ENCODE measurements around the gene SEBOX.

GRCh38 chr17:28369684-28370034, 4.7 kb upstream of the SEBOX start:
- TF ChIP-seq CTCF (IDR thresholded peaks at IDR 0.05) (no peak), ZFX (IDR thresholded peaks at IDR 0.05; ENCODE audit: borderline replicate concordance) (no peak)
